GM04503 (cell line): ENCODE data around the gene DDX11.
"Not testable (repeated sequence)": the region's sequence is repeated elsewhere in the genome, so short reads cannot be mapped to it uniquely, and the experiment has no call there.

Source experiments
- DNase-seq: peaks from one replicate; pipeline ENCODE4 v3.0.0-alpha.2; 2012; ENCODE audit warnings: low read depth

DDX11 gene

DNA sequence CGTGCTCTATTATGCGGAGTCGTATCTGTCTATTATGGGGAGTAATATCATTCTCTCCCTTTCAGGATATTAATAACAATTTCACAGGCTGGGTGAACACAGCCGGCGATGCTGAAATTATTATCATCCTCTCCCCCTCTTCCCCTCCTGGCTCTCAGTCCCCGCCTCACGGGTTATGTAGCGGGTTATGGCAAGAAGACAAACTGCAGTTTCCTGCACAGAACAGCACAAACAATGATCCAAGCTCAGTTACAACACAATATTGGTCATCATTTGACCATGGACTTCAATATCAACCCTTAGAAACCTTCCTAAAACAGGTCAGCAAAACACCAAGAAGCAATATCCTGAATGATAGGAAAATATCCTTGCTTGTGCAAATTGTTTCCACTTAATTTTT is 50.5 kb downstream of the DDX11 start:
- not testable (repeated sequence) for DNase-seq

DNA sequence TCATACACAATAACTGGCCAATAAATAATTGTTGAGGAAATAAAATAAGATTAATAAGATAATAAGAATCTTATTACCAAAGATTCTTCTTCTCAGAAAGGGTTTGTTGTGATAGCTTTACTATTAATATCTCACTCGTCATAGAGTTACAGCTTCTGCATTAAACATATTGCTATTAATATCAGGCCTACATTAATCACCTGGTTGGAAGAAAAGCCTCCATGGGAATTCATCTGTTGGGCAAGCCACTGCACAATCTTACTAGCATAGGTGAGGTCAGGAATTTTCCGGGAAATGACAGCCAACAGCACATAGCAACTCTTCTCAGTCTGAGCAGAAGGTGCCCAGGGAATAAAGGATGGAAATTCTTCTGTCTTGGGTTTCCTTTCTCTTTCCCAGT is 51.5 kb downstream of the DDX11 start:
- DNase-seq, result not testable (repeated sequence)

DNA sequence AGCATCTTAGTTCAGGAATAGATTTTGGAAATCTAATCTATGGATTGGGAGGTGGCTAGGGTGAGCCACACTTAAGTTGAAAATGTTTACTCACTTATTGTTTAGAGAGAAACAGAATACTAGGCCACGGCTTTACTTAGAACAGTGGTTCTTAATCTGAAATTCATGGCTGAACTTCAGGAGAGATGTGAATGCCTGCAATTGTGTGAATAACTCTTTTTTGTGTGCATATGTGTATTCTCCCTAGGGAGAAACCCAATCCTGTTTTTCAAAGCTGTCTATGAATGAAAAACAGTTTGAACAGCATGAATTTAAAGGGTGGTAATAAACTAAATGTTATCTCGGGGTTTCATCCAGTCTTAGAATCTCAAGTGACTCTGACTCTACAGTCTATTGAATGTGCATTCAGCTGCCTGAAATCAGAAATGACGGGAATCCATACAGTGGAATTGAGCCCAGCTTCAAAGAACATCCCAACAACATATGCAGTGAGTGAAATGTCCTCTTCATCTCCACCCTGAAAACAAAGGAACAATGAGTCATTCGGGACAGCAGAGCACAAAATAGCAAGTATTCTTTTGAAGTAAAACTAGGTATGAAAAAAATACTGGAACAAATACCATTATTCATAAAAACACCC is 53.7 kb downstream of the DDX11 start:
- not testable (repeated sequence) for DNase-seq

DNA sequence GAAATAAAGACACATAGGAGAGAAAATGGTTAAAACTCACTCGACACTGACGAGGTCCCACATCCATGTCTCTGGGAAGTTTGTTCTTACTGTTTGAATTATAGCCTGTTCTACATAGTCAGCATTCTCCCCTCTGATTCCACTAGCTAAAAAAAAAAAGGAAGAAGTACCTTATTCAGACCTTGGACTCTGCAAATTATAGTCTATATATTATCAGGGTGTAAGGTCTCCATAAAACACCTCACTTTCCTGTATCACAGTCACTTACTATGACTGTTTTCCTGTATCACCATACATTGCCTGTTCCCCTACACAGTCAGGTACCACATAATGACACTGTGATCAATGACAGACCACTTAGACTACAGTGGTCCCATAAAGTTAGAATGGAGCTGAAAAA is 62.9 kb downstream of the DDX11 start:
- DNase-seq, result not testable (repeated sequence)

DNA sequence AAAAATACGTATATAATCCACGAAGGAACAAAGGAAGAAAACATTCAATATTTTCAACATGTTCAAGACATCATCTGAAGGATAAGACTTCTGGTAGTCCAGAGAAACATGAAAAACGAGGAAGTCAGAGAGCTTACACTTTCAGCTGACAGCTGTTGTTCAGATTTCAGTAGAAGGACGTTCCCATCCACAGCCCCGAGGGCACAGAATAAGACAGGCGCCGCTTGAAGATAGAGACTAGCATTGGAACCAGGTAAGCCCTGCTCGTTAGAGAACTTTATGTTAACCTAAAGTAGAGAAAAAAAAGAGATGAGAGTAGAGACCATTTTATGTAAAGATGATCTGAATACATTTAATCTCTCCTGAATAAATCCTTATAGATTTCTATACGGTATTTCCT is 71.1 kb downstream of the DDX11 start:
- not testable (repeated sequence) for DNase-seq

DNA sequence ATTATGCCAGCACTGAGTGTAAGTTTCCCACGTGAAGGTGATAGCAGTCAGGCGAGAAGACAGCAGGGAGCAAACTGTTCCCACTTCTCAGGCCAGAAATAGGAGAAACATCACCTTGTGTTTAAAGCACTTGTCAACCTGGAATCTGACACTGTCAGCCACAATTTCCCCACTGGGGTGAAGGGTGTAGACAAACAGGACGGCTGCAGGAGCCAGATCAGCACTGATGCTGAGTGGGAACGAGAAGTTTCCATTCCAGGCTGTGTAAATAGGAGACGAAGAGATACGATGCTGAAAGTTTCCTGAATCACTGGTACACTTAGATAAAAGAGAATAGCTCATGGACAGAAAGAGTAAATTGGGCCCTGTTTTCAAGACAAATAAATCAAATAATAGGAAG is 71.6 kb downstream of the DDX11 start:
- DNase-seq, result not testable (repeated sequence)

DNA sequence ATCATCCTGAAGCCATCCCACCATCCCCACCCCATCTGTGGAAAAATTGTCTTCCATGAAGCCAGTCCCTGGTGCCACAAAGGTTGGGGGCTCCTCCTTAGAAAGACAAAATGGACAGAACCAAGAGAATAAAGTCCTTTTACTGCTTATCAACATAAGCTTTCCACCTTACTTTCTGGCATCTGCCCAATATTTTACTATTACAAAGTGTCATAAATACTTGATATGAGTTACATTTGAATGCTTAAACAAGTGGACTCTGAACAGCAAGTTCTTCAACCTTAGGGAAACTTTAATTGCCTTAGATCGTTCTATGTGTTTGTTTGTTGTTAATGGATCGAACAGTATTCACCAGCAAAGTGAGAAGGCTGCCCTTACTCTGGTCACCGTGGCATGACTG is 73.8 kb downstream of the DDX11 start:
- not testable (repeated sequence) for DNase-seq

DNA sequence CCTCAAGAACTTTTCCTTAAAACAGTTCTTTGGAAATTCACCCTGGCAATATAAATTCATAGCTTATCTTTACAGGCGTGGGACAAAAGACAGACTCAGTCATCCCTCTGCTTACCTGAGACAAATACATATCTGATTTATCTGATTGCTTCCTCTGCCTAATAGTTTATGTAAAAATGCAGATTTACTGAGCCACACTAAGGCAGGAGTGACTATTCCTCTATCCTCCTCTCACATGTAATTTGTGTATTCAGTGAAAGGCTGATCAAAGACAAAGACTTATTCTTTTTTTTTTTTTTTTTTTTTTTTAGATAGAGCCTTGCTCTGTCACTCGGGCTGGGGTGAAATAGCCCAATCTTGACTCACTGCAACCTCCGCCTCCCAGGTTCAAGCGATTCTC is 77.1 kb downstream of the DDX11 start:
- DNase-seq, result not testable (repeated sequence)
